ENCODE results near the gene SPTBN1. TPM values are rescaled to one million over a fixed set of nuclear protein-coding genes. Genes with fewer than 3 reads are reported as not detected.
A peak's percentile ranks its signal among the peaks of the same experiment; 100 is the strongest.

The SPTBN1 gene
- total and polyA plus RNA-seq, 9 donors: 108 to 314 (median 232) TPM

- Histone ChIP-seq H3K27me3 (no peaks in the 10 kb centered on the region), H3K36me3 (no peaks in the 10 kb centered on the region), H3K9me3 (no peaks in the 10 kb centered on the region), H3K4me3 (no peak overlapping the region), H3K27ac (peak overlapping the region in 1 of 2 donors; percentile 77), H3K4me1 (ENCODE audit: insufficient read depth) (peaks cover 21% of the 10 kb centered on the region)
- TF ChIP-seq POLR2A (IDR thresholded peaks at IDR 0.05) (no peak), CTCF (IDR thresholded peaks at IDR 0.05) (peak in 2 of 3 donors; percentile 47 to 55), EP300 (IDR thresholded peaks at IDR 0.05) (no peak)
- DNase-seq: peak in 3 of 5 donors; percentile 52 to 74 (median 58)
- intact Hi-C loops (cut with DNase I): no loop called here
- 7 to 19% (median 8%) methylated on average over 3 of the region's 3 CpGs for WGBS, 3 donors
These were observed 209.3 kb downstream of the SPTBN1 start for GRCh38 chr2:54665436-54665856.

- intact Hi-C loops (cut with DNase I): no loop called here
- H3K9me3 ChIP-seq: no peaks in the 10 kb centered on the region
- TF ChIP-seq CTCF (IDR thresholded peaks at IDR 0.05) (no peak), POLR2A (IDR thresholded peaks at IDR 0.05) (no peak), EP300 (IDR thresholded peaks at IDR 0.05) (no peak)
- peak in 4 of 5 donors; percentile 46 to 71 (median 58) for DNase-seq
- peaks cover 21% of the 10 kb centered on the region for H3K4me1 ChIP-seq (ENCODE audit: insufficient read depth)
- no peaks in the 10 kb centered on the region for H3K36me3 ChIP-seq
- no peaks in the 10 kb centered on the region for H3K27me3 ChIP-seq
- 0 to 6% (median 3%) methylated on average over 3 of the region's 3 CpGs for WGBS, 3 donors
- H3K27ac ChIP-seq: peak overlapping the region in 1 of 2 donors; percentile 77
- H3K4me3 ChIP-seq: no peak overlapping the region
These were observed 210.1 kb downstream of the SPTBN1 start for GRCh38 chr2:54666131-54666633.

GRCh38 chr2:54666634-54667265, 210.6 kb downstream of the SPTBN1 start:
- DNase-seq: peak; percentile 63 to 78 (median 73)
- Histone ChIP-seq H3K9me3 (no peaks in the 10 kb centered on the region), H3K27me3 (no peaks in the 10 kb centered on the region), H3K4me3 (no peak overlapping the region), H3K4me1 (ENCODE audit: insufficient read depth) (peaks cover 21% of the 10 kb centered on the region), H3K27ac (peak overlapping the region; percentile 22 to 77), H3K36me3 (no peaks in the 10 kb centered on the region)
- intact Hi-C loops (cut with DNase I): no loop called here
- whole genome bisulfite sequencing, 3 donors: 1 to 4% (median 3%) methylated on average over 6 of the region's 6 CpGs
- no peak for TF ChIP-seq EP300 (IDR thresholded peaks at IDR 0.05)
- TF ChIP-seq CTCF (IDR thresholded peaks at IDR 0.05): no peak
- TF ChIP-seq POLR2A (IDR thresholded peaks at IDR 0.05): no peak

- Histone ChIP-seq H3K4me3 (no peak overlapping the region), H3K36me3 (no peaks in the 10 kb centered on the region), H3K27me3 (no peaks in the 10 kb centered on the region), H3K4me1 (ENCODE audit: insufficient read depth) (peaks cover 21% of the 10 kb centered on the region), H3K27ac (peak overlapping the region in 1 of 2 donors; percentile 77), H3K9me3 (no peaks in the 10 kb centered on the region)
- intact Hi-C loops (cut with DNase I): no loop called here
- 93 to 97% (median 95%) methylated on average over 4 of the region's 4 CpGs for WGBS, 3 donors
- TF ChIP-seq POLR2A (IDR thresholded peaks at IDR 0.05) (no peak), CTCF (IDR thresholded peaks at IDR 0.05) (no peak), EP300 (IDR thresholded peaks at IDR 0.05) (no peak)
- no peak for DNase-seq
These were observed 211.1 kb downstream of the SPTBN1 start for GRCh38 chr2:54667266-54667639.

Measured in ovary (tissue), 9 donors.